HG02588 (cell line): ENCODE measurements around the gene SMYD2.

ENCODE experiments used
- ATAC-seq: cut with Tn5 transposase; IDR thresholded peaks from one replicate; pipeline ENCODE4 v1.9.1; 2021; ENCODE audit warnings: mild to moderate bottlenecking, moderate library complexity; ENCODE audit not compliant: unreplicated experiment

Gene SMYD2

DNA sequence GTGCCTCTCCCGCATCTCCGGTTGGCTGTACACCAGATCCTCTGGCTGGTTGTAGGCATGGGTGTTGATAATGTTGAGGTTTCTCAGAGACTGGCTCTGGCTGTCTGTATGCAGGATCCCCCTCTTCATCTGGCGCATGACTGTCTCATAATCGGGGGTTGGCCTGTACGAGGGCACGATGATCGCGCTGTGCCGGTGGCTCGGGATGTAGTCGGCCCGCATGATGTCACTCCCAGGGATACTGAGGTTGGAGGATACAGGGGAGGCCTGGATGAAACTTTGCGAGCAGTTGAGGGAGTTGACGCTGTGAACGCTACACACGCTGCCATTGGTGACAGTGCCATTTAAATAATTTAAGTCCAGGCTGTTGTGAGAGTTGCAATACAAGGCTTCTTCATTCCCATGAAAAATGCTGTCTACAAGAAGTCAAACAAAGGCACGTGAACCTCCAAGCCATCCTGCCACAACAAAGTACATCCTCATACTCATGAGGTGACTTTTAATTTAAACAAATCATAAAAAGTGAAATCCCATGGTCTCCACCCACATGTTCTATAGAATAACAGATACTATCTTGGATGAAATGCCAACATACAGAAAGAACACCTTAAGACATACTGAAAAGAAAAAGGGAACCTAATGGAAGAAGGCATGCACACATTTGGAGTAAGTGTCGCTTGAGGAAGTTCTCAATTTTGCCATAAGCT is 103.6 kb downstream of the SMYD2 start:
- ATAC-seq, result no peak

- no peak for ATAC-seq
These were observed 104.5 kb downstream of the SMYD2 start for GRCh38 chr1:214385428-214385827.

DNA sequence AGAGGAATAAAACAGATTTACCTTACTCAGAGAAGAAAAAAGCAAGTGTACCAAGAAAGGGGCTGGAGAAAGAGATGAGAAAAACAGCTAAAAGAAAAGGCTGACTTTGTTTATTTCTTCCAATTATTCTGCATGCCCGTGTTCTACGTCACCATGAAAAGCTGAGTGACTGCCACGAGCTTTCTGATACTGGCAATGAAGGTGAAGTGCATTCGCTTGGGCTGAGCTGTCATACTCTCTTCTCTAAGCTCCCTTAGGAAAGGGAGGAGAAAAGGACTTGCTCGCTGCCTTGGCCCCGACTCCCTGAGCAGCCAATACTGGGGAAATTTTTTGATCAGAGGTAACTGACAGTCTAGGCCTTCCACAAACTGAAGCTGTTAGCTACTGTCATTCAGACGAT is 105.4 kb downstream of the SMYD2 start:
- ATAC-seq, result no peak
